Adipose tissue (tissue), 3 donors: ENCODE measurements around the gene KRTAP5-10. TPM values are rescaled to one million over a fixed set of nuclear protein-coding genes. Genes with fewer than 3 reads are reported as not detected.
"Not testable (repeated sequence)": the region's sequence is repeated elsewhere in the genome, so short reads cannot be mapped to it uniquely, and the experiment has no call there.

Experiments used
- H3K27ac ChIP-seq: one replicate; pipeline ENCODE4 v1.5.1; 2013; ENCODE audit warnings: low read depth, low read length
- WGBS, 3 donors: extraction: QIAGEN DNeasy Blood & Tissue Kit; methylation state at CpG; one replicate each; pipeline ENCODE4 v1.1.7; 2013; 5-methylcytosine and 5-hydroxymethylcytosine counted together
- polyA plus RNA-seq, 3 donors: library from polyadenylated mRNA; stranded (reverse); fragments of 200-250 nt; gene quantifications; one replicate each; pipeline ENCODE4 v1.2.3, GENCODE V29; 2013
- donor health status: healthy with polysubstance abuse.
- donor health status: Bipolar disorder and iron deficiency.
- donor health status: healthy.

KRTAP5-10 gene
- polyA plus RNA-seq, 3 donors, result not detected

DNA sequence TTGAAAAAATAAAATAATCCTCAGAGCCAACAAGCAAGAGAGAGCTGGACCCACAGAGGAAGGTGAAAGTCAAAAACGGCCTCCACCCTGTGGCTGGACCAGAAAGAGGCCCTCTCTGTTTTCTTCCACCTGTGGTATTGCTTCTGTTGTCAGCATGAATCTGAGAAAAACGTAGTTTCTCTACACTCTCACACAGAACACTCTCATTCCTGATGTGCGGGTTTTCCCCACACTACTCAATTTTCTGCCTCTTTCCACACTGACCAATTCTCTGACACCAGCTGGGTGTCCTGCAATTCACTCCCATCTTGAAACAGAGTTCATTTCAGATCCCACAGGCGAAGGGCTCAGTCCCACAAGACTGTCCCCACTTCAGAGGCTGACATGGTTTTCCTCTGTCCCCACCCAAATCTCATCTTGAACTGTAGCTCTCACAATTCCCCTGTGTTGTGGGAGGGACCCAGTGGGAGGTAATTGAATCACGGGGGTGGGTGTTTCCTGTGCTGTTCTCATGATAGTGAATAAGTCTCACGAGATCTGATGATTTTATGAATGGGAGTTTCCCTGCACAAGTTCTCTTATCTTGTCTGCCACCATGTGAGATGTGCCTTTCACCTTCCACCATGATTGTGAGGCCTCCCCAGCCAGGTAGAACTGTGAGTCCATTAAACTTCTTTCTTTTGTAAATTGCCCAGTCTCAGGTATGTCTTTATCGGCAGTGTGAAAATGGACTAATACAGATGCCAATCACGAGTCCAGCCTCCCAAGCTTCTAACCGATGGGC lies 24.6 kb upstream of the KRTAP5-10 start:
- WGBS, 3 donors, result 87 to 97% (median 89%) methylated on average over 9 of the region's 9 CpGs
- H3K27ac ChIP-seq, result not testable (repeated sequence)

DNA sequence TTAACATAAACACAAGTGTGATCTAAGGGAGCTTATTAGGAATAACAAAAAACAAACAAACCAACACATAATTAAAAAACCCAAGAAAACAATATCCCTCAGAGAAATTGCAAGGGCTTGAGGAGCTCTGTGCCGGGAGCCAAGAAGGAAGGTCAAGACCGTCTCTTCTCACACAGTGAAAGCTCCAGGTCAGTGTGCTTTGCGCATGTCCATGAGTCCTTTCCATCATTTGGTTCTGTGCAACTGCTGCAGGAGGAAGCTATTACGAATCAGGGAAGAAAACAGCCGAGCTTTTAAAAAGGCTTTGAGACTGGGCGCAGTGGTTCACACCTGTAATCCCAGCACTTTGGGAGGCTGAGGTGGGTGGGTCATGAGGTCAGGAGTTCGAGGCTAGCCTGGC lies 23.0 kb upstream of the KRTAP5-10 start:
- H3K27ac ChIP-seq, result no peak overlapping the region
- 90 to 92% (median 91%) methylated on average over 7 of the region's 7 CpGs for WGBS, 3 donors

DNA sequence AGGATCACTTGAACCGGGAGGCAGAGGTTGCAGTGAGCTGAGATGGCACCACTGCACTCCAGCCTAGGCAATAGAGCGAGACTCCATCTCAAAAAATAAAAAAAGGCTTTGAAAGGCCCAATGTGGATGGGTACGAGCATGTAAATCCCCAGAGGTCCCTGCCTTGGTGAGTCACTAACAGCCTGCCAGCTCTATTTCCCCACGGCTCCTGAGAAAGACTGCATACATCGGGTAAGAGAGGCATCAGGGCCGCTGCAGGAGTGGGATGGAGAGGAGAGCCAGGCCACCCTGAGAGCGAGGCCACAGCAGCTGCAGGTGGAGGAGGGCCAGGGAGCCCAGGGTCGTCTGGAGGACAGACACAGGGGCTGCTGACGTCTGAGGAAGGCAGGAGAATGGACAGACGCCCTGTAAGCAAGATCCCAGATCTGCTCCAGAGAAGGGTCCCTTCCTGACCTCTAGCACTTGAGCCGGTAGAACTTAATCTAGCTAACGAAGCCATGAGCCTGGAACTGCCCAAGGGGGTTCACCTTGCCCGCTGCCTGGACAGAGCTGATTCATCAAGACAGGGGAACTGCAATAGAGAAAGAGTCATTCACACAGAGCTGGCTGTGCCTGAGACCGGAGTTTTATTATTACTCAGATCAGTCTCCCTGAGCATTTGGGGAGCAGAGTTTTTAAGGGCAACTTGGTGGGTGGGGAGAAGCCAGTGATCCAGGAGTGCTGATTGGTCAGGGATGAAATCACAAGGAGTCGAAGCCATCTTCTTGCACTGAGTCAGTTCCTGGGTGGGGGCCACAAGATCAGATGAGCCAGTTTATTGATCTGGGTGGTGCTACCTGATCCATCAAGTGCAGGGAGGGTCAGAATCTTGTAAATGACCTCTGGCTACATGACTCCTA lies 22.2 kb upstream of the KRTAP5-10 start:
- 71 to 77% (median 71%) methylated on average over 15 of the region's 15 CpGs for WGBS, 3 donors
- no peak overlapping the region for H3K27ac ChIP-seq

DNA sequence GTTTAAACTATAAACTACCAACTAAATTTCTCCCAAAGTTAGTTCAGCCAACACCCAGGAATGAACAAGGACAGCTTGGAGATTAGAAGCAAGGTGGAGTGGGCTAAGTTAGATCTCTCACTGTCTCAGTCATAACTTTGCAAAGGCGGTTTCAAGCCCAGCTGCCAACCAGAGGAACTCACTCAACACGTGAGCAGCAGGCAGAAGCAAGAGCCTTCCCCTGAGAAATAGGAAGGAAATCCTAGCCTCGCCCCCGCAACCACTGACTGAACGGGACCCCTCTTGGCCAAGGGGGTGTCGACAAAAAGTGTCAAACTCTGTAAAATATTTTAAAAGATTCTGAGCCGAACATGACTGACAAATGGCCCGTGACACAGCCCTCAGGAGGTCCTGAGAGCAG lies 21.5 kb upstream of the KRTAP5-10 start:
- 33 to 74% (median 34%) methylated on average over 8 of the region's 8 CpGs for WGBS, 3 donors
- H3K27ac ChIP-seq, result no peak overlapping the region

DNA sequence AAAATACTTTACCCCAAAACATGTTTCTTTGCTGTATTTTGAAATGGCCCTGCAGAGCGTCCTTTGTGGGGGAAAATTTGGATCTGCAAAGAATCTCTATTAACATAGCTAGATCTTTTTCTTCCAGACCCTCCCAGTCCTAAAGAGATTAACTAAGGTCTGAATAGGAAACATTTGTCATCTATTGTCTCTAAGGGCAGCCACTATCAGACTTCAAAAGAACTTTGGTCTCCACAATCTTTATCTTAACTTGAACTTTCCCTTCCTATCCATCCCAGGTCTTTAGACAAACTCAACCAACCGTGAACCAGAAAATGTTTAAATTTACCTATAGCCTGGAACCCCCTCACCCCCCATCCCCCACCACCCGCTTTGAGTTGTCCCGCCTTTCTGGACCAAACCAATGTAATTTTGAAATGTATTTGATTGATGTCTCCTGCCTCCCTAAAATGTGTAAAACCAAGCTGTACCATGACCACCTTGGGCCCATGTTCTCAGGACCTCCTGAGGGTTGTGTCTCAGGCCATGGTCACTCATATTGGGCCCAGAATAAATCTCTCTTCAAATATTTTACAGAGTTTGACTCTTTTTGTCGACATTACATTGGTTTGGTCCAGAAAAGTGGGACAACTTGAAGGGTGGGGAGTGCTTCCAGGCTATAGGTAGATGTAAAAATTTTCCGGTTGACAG lies 20.7 kb upstream of the KRTAP5-10 start:
- WGBS, 3 donors, result 86 to 91% (median 89%) methylated on average over 6 of the region's 6 CpGs
- H3K27ac ChIP-seq, result no peak overlapping the region

DNA sequence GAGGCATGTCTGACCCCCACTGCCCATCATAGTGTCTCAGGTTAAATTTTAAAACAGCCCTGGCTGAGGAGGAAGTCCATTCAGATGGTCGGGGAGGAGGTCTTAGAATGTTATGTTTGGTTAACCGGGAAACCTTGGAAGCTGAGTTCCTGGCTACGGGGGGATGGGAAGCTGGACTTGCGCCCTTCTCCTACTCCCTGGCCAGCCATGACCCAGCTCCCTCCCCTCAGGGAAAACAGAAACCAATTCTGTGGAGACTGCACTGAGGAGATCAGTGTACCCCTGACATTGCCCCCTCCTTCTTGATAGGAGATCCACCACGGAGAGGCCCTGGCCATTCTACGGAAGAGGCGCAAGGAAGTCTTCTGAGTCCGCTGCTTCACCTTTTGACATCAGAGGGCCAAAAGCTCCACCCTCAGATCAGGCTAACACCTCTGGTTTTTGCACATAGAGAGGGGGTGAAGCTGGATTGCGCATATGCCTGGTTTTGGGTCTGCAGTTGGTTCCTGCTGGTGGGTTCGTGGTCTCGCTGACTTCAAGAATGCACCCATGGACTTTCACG lies 19.9 kb upstream of the KRTAP5-10 start:
- WGBS, 3 donors, result 83 to 89% (median 87%) methylated on average over 12 of the region's 12 CpGs

DNA sequence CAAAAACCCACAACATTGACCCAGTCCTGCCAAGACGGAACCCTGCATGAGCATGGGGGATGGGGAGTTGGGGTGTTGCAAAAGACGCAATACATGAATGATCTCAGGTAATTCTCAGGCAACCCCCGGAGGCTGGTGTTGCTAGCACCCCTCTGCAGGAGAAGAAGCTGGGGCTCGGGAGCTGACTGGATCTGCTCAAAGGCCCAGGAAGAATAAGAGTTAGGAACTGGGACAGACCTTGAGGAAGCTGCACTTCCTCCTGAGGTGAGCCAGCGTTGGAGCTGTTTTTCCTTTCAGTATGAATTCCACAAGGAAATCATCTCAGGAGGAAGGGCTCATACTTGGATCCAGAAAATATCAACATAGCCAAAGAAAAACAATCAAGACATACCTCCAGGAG lies 17.2 kb upstream of the KRTAP5-10 start, which contains the start of gene KRTAP5-9:
KRTAP5-9 (plus strand) TSS at position 301 of the 400 bp plus-strand sequence. CDS start 238 bp downstream, outside the sequence.
- no peak within 1 kb of the TSS for H3K27ac ChIP-seq
- WGBS, 3 donors, result 51 to 74% (median 64%) methylated on average over 5 of the region's 5 CpGs

More for the DNA sequence above, 19.9 kb upstream of the KRTAP5-10 start:
- no peak overlapping the region for H3K27ac ChIP-seq

DNA sequence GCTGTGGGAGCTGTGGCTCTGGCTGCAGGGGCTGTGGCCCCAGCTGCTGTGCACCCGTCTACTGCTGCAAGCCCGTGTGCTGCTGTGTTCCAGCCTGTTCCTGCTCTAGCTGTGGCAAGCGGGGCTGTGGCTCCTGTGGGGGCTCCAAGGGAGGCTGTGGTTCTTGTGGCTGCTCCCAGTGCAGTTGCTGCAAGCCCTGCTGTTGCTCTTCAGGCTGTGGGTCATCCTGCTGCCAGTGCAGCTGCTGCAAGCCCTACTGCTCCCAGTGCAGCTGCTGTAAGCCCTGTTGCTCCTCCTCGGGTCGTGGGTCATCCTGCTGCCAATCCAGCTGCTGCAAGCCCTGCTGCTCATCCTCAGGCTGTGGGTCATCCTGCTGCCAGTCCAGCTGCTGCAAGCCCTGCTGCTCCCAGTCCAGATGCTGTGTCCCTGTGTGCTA lies 16.6 kb upstream of the KRTAP5-10 start:
- 29 to 59% (median 35%) methylated on average over 5 of the region's 5 CpGs for WGBS, 3 donors

DNA sequence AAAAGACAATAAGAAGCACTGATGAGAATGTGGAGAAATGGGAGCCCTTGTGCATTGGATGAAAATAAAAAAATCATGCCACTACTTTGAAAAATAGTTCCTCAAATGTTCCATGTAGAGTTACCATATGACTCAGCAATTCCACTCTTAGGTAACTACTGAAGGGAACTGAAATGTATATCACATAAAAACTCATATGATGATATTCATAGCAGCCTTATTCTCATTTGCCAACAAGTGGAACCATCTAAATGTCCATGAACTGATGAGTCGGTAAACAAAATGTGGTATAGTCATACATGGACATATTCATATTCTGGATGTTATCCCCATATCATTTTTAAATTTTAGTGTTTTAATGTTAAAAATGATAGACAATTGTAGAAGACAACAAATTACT lies 13.7 kb upstream of the KRTAP5-10 start:
- no peak overlapping the region for H3K27ac ChIP-seq
- 95 to 100% (median 95%) methylated on average over 1 of the region's 1 CpG for WGBS, 3 donors

More for the DNA sequence above, 16.6 kb upstream of the KRTAP5-10 start:
- no peak overlapping the region for H3K27ac ChIP-seq

DNA sequence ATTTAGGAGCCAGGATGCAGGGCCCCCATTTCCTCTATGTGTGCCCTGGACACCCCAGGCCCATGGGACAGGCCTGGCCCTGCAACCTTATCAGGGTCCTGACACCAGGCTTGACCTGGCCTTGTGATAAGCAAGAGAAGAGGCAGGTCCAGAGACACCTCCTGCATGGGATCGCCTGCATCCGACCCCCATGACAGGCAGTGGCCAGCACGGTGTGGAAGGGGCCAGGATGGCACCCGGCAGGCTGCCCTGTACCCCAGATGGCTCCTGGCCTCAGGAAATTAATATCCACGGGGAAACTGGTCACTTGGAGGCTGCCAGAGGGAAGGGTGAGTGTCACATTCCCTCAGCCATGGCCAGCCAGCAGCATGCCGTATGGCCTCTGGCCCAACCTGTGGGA lies 10.4 kb upstream of the KRTAP5-10 start:
- 77 to 85% (median 82%) methylated on average over 5 to 6 of the region's 6 CpGs for WGBS, 3 donors
- no peak overlapping the region for H3K27ac ChIP-seq

DNA sequence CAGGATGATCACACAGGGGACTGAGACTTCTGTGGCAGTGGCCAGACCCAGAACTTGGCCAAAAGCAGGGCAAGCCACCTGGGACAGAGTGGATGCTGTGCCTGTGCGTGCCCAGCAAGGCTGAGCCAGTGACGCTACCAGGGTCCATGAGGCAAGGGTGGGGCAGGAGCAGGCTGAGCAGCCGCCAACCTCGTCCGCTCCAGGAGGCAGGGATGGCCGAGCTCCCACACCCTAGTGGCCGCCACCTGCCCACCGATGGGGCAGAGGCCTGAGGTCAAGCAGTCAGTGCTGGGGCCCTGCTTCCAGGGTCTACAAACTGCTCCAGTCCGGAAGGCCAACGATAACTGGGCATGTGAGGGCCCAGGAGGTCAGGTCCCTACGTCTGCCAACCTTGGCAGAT lies 9.9 kb upstream of the KRTAP5-10 start:
- whole genome bisulfite sequencing, 3 donors, result 90 to 95% (median 92%) methylated on average over 11 of the region's 11 CpGs
- no peak overlapping the region for H3K27ac ChIP-seq

DNA sequence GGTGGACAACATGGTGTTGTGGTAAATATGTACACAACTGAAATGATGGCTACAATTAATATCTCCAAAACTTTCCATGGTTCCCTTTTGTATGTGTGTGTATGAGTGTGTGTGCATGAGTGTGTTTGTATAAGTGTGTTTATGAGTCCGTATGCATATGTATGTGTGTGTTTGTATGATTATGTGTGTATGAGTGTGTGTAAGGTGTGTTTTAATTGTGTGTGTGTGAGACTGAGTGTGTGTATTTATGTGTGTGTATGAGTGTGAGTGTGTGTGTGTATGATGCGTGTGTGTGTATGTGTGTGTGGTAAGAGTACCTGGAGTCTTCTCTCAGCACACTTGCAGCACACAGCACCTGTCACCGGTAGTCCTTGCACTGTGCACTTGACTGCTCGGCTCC lies 9.3 kb upstream of the KRTAP5-10 start:
- WGBS, 3 donors, result 78 to 91% (median 87%) methylated on average over 4 of the region's 4 CpGs
- no peak overlapping the region for H3K27ac ChIP-seq

DNA sequence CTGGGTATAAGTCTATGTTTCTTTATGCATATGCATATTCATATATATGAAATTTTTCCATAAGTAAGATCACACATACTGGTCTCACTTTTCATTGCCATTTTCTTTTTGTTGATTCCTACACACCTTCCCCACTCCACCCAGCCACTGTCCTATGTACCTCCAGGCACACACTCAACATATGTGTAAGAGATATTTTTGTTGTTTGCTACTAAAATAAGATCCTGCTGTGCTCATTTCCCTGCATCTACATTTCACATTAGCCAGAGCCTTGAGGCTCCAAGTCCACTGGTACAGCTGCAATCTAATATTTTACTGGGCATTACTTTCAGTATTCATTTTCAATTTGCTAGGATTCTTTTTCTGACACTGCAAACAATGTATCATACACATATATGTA lies 8.1 kb upstream of the KRTAP5-10 start:
- H3K27ac ChIP-seq, result no peak overlapping the region

DNA sequence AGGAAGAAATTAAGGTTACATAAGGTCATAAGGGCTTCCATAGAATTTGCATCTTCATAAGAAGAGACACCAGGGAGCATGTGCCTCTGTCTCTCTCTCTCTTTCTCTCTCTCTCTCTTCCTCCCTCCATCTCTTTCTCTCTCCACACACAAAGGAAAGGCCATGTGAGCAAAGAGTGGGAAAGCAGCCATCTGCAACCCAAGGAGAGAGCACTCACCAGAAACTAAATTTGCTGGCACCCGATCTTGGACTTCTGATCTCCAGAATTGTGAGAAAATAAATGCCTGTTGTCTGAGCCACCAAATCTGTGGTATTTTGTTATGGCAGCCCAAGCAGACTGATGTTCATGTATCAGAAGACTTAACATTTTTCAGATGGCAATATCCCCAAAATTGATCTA lies 6.4 kb upstream of the KRTAP5-10 start:
- WGBS, 3 donors, result 38 to 90% (median 81%) methylated on average over 1 of the region's 1 CpG
- no peak overlapping the region for H3K27ac ChIP-seq

DNA sequence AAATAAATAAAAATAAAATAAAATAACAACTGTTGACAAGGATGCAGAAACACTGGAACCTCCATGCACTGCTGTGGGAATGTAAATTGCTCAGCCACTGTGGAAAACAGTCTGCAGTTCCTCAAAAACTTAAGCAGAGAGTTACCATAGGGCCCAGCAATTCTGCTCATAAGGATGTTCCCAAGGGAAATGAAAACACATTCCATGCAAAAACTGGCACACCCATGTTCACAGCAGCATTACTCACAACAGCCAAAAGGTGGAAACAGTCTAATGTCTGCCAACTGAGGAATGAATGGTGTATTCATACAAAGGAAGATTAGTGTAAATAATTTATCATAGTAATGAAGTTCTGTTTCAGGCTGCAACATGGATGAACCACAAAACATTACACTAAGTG lies 3.2 kb upstream of the KRTAP5-10 start:
- H3K27ac ChIP-seq, result no peak overlapping the region

DNA sequence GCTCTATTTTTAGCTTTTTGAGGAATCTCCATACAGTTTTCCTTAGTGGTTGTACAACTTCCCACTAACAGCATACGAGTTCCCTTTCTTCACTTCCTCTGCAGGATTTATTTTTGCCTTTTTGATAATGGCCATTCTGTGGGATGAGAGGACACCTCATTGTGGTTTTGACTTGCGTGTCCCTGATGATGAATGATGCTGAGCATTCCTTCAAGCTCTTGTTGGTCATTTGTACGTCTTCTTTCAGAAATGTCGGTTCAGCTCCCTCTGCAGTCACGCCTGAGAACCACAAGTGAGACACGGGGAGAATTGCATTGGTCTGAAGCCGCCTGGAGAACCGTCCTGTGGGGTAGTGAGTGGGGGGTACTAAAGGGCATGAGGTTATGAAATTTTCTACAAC lies 2.0 kb upstream of the KRTAP5-10 start:
- no peak overlapping the region for H3K27ac ChIP-seq
- 15 to 27% (median 17%) methylated on average over 8 of the region's 8 CpGs for WGBS, 3 donors

DNA sequence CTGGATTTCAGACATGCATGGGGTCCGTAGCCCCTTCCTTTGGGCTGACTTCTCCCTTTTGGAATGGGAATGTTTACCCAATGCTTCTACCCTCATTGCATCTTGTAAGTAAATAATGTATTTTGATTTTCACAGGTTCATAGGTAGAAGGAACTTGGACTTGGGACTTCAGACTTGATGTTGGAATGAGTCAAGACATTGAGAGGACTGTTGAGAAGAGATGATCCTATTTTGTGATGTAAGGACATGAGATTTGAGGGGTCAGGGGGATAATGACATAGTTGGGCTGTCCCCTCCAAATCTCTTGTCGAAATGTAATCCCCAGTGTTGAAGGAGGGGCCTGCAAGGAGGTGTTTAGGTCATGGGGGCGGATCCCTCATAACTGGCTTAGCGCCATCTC lies 933 bp upstream of the KRTAP5-10 start:
- 87 to 90% (median 89%) methylated on average over 4 of the region's 4 CpGs for WGBS, 3 donors
- H3K27ac ChIP-seq, result no peak overlapping the region

DNA sequence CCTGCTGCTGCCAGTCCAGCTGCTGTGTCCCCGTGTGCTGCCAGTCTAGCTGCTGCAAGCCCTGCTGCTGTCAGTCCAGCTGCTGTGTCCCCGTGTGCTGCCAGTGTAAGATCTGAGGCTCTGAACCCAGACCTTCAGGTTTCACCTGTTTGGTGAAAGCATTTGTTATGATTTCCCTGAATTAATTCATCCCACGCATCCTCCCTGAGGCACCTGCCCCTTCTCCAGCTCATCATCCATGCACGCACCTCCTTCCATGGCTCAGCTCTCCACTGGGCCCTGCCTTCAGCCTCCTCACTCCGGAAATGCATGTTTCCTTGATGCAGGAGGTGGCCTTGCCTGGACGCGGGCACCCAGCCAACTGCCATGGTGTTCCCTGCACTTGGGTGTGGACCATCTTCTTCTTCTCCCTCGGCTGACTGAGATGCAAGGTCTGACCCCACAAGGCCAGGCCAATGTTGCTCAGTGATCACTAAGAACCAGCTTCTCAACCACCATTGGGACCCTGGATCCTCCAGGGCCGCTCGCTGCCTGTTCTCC lies 788 bp downstream of the KRTAP5-10 start:
- 67 to 81% (median 68%) methylated on average over 10 of the region's 10 CpGs for WGBS, 3 donors
- no peak overlapping the region for H3K27ac ChIP-seq
